Head of caudate nucleus (tissue), 42 donors: Measurements from ENCODE around the gene TMEM120B.
"Not testable (repeated sequence)": the region's sequence is repeated elsewhere in the genome, so short reads cannot be mapped to it uniquely, and the experiment has no call there.

Source experiments
- DNase-seq, 42 donors: peaks; one replicate each; pipeline versions ENCODE4 v3.0.0 to v3.0.0-alpha.2; 2020 to 2021; ENCODE audit warnings: mixed read lengths in 7 of 42
- intact Hi-C: fragments of 100-400 bp; cut with DNase I; formaldehyde crosslinking; loops from one replicate; pipeline ENCODE4 v1.15.0; 2022

Gene TMEM120B

GRCh38 chr12:121783766-121784165, 71.2 kb downstream of the TMEM120B start:
- intact Hi-C loops = no loop called here
- DNase-seq = no peak

GRCh38 chr12:121784460-121784859, 71.9 kb downstream of the TMEM120B start:
- peak in 3 of 42 donors; percentile 25 to 65 (median 63) for DNase-seq
- intact Hi-C loops = no loop called here

GRCh38 chr12:121786440-121786825, 73.9 kb downstream of the TMEM120B start:
- DNase-seq = no peak
- intact Hi-C loops = no loop called here

DNA sequence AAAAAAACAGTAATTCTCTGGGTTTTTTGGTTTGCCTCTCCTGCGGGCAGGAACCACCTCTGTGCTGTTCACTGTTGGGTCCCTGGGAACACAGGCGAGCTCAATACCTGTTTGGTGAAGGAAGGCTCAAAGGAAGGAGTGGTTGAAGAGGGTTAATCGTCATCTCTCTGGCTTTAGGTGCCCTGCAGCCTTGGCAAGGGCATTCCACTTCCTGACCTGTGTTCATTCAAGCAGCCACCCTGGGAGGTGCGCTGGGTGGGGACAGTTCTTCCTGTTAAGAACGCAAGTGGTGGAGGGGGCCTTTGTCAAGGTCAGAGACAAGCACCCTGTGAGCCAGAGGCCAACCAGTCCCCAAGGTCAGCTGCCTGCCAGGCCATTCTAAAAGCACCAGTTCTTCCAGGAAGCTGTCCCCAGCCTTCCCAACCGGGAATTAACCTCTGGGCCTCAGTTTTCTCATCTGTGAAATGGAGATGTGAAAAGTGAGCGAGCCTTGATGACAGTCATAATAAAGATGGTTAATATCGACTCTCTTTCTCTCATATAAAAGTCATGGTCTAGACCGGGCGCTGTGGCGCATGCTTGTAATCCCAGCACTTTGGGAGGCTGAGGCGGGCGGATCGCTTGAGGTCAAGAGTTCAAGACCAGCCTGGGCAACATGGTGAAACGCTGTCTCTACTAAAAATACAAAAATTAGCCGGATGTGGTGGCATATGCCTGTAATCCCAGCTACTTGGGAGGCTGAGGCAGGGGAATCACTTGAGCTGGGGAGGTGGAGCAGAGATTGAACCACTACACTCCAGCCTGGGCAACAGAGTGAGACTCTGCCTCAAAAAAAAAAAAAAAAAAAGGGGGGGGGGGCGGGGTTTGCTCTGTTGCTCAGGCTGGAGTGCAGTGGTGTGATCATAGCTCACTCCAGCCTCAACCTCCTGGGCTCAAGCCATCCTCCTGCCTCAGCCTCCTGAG, 74.8 kb downstream of the TMEM120B start:
- intact Hi-C loops = no loop called here
- no peak for DNase-seq

DNA sequence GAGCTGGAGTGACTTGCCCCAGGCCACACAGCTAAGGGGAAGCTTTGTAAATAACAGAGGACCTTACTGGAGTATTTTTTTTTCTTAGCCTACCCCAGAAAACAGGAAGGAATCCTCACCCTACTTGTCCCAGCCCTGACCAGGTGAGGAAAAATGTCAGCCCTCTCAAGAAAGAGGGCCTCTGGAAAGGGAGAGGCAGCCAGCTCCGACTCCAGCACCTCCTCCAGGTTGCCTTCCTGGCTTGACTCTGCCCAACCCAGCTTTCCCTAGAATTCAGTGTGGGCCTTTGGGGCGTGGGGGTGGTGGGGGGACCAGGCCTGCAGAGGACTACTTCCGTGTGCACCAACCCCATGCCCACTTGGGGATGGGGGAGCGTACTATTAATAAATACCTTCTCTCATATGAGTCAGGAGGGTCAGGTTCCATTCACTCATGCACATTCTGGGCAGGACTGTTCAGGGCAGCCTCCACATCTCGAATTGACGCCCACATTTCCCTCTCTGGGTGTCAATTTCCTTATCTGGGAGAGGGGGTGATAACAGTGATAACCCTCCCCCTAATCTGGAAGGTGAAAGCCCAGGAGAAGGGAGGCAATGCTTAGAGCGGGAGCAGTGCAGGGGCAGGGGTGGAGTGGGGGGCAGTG, 75.7 kb downstream of the TMEM120B start:
- intact Hi-C loops = no loop called here
- no peak for DNase-seq

DNA sequence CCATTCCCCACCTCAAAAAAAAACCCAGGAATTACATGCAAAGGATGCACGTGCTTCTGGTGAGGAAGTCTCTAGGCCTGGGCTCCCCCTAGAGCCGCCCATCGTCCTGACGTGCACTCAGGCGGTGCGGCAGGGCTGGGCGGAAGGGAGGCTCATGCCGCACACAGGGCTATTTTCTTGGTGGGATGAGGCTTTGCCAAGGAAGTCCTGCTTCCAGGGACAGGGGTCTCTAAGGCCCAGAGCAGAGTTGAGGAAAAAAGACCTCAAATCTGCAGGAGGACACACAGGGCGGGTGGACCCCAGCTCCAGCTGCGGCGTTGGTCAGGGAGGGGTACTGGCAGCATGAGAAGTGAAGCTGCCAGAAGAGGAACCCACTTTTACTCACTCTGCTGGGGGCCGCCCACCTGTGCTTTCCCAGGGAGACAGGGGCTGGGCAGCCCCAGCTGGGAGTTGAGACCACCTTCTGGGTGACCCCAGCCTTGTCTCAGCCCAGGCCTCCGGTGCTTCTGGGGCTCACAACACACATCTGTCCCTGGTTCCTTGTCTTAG, 76.8 kb downstream of the TMEM120B start:
- intact Hi-C loops = no loop called here
- DNase-seq = no peak

GRCh38 chr12:121789800-121790728, 77.5 kb downstream of the TMEM120B start:
- peak in 11 of 42 donors; percentile 37 to 74 (median 52) for DNase-seq
- intact Hi-C loops = loop anchor here (5.0 kb wide), 1 partner anchor 93 kb away; no protein-coding TSS in a partner anchor

DNA sequence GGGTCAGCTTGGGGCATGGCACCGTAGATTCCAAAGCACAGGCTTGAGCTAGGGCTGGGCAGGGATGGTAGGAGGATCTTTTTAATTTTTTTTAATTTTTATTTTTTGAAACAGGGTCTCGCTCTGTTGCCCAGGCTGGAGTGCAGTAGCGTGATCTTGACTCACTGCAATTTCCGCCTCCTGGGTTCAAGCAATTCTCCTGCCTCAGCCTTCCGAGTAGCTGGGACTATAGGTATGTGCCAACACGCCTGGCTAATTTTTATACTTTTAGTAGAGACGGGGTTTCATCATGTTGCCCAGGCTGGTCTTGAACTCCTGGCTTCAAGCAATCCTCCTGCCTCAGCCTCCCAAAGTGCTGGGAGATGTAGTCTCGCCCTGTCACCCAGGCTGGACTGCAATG, 78.2 kb downstream of the TMEM120B start:
- not testable (repeated sequence) for DNase-seq
- intact Hi-C loops = loop anchor here (5.0 kb wide), 1 partner anchor 93 kb away; no protein-coding TSS in a partner anchor

DNA sequence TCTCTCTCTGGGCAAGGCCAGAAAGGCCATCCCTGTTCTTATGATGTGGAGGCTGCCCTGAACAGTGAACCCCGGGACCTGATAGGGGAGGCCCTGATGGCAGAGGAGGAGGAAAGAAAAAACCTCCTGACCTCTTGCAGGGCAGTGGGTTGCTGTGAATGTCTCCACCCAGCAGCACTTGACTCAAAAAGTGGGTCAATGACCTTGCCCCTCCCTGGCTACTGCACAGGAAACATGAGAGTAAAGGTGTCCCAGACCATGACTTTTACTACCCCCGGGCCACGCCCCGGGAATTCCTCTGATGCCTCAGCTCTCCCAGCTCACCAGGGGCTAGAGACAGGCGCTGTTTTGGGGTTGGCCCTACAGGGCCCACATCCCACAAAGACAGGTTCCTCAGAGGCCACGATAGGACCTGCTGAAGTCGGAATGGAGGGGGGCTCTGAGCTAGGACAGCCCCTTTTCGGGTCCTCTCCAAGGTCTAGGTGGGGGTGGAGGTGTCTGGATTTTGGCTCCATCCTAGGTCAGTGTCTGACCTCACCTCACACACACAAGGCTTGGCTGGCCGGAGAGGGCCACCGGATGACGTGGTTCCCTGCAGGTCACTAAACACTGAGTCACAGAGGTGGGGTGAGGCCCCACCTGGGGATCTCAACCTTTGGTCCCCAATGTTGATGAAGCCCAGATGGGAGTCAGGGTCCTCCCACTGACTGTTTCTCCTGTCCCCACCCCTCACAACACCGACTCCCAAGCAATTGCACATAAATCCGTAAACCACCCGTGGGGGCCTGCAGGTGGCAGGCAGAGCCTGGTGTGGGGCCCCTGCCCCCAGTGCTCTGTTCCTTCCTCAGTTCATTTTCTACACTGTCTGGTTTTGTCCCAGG, 79.4 kb downstream of the TMEM120B start:
- no peak for DNase-seq
- intact Hi-C loops = loop anchor here (5.0 kb wide), 1 partner anchor 95 kb away; no protein-coding TSS in a partner anchor

GRCh38 chr12:121792607-121793439, 80.3 kb downstream of the TMEM120B start:
- DNase-seq = peak in 1 of 42 donors; percentile 5
- intact Hi-C loops = loop anchor here (5.0 kb wide), 1 partner anchor 96 kb away; no protein-coding TSS in a partner anchor

- DNase-seq = peak in 3 of 42 donors; percentile 31 to 54 (median 45)
- intact Hi-C loops = loop anchor here (5.0 kb wide), 1 partner anchor 96 kb away; no protein-coding TSS in a partner anchor
Measured at GRCh38 chr12:121793440-121793837, 80.9 kb downstream of the TMEM120B start, which contains the start of gene RHOF. Gene RHOF (minus strand): TSS chr12:121793688. CDS start chr12:121793633, 55 bp downstream.

DNA sequence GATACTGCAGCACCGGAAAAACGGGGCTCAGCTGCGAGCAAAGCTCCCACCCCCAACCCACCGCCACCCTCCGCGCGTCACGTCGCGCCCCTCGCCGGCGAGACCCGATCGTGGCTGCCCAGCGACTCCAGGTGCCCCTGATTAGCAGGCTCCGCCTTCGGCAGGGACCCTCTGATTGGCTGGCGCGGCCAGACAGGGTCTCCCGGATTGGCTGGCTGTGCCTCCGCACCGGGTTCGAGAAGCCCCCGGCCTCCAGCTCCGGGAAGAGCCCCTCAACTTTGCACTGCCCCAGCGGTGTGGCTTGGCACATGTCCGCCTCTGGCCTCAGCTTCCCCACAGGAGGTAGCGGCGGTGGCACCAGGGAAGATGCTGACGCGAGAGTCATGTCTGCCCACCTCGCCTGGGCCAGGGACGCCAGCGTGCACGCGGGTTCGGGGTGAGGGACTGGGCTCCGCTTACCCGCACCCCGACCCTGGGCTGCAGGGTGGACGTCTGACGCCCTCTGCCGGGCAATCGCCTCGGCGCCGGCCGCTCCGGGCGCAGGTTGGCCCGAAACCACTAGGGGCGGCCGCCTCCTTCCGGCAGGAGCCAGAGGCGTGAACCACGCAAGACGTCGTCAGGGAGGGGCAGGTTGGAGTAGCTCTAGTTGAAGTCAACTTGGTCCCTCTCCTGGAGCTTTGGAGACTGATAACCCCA, 81.4 kb downstream of the TMEM120B start:
- DNase-seq = peak; percentile 68 to 95 (median 88)
- intact Hi-C loops = loop anchor here (5.0 kb wide), 1 partner anchor 97 kb away; no protein-coding TSS in a partner anchor

- DNase-seq = no peak
- intact Hi-C loops = loop anchor here (5.0 kb wide), 2 partner anchors 93 to 97 kb away; partner anchors contain the start of gene PSMD9
Measured at GRCh38 chr12:121794534-121795033, 82.0 kb downstream of the TMEM120B start.

- intact Hi-C loops = loop anchor here (5.0 kb wide), 1 partner anchor 92 kb away; the partner anchor contains the start of gene PSMD9
- peak; percentile 64 to 96 (median 90) for DNase-seq
Measured at GRCh38 chr12:121795034-121795968, 82.7 kb downstream of the TMEM120B start.
